HG03565 (cell line): ENCODE measurements around the gene ZNF418.
A peak's percentile ranks its signal among the peaks of the same experiment; 100 is the strongest.
"Not testable (repeated sequence)": the region's sequence is repeated elsewhere in the genome, so short reads cannot be mapped to it uniquely, and the experiment has no call there.

ENCODE experiments used
- ATAC-seq: cut with Tn5 transposase; IDR thresholded peaks from one replicate; pipeline ENCODE4 v1.9.1; 2021; ENCODE audit warnings: mild to moderate bottlenecking, moderate library complexity; ENCODE audit not compliant: unreplicated experiment

Gene ZNF418

DNA sequence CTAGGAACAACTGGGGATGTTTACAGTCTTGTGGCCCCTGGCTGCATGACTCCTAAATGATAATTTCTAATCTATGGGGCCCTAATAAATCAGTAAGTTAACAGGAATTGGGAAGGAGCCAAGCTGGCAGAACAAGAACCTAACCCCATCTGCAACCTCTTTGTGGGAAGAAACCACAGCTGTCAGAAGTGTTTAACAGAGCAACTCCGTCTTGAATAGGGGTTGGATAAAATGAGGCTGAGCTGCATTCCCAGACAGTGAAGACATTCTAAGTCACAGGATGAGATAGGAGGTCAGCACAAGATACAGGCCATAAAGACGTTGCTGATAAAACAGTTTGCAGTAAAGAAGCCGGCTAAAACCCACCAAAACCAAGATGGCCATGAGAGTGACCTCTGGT is 44.5 kb downstream of the ZNF418 start:
- ATAC-seq, result not testable (repeated sequence)

DNA sequence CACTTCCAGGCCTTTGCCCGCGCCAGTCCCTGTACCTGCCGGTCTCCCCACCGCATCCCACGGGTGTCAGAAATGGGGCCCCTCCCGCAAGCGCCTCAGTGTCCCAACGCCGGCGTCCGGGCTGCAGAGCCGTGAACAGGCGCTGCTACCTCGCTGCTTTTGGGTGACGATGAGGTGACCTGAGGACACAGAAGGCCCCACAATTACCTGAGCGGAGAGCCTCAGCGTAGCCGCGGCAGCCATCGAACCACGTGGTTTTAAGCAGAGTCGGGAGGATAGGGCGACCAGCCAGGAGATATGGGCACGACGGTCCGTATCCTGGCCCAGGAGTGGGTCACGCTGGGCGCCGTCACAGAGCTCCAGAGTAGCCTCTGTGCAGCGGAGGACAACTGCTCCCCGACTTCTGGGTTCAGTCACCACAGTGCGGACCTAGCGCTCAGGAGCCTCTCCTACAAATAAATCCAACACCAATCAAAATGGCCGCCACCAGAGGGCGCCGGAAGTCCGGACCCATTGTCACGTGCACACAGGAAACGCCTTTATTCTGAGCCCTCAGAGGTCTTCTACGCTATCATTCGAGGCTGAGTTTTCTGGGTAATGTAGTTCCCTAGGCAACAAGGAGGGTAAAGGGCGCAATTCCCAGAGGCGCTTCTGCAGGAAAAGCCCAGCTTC is 46.5 kb downstream of the ZNF418 start, which contains the start of gene ZNF814:
ZNF814 (minus strand) TSS at position 478 of the 672 bp plus-strand sequence; CDS start at position 243, 235 bp downstream.
- peak; percentile 61 for ATAC-seq

GRCh38 chr19:57888107-57888559 is 47.1 kb downstream of the ZNF418 start:
- ATAC-seq, result peak; percentile 2

DNA sequence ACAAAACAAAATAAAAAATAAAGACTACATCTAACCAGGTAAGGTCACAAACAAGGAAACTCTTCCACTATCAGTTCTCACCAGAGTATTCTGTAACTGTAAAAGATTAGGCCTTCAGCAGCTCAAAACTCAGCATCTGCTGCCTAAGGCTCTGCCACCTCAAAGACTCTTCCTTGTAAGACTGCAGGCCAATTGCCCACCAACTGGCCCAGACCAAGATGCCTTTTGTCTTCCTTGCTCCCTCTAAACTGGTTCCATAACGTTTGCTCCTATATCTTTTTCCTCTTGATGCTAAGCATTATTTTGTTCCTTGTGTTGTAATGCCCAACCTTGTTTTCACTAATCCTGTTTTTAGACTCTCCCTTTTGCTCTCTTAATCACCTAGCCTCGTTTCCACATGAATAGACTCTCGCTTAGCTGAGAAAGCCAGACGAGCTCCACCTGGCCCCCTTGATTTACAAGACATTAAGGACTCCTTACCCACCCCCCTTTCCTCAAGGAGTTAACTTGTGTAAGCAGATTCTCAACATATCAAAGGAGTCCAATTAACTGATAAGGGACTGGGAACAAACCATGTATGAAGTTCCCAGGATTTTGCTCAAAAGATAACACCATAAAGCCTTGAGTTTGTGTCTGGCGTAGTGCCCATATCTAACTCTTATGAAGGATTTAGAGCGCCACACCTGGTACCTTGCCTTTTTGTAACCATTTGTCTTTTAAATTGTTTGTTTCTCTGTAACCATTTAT is 47.8 kb downstream of the ZNF418 start:
- no peak for ATAC-seq

GRCh38 chr19:57886046-57886445 is 49.2 kb downstream of the ZNF418 start:
- no peak for ATAC-seq

DNA sequence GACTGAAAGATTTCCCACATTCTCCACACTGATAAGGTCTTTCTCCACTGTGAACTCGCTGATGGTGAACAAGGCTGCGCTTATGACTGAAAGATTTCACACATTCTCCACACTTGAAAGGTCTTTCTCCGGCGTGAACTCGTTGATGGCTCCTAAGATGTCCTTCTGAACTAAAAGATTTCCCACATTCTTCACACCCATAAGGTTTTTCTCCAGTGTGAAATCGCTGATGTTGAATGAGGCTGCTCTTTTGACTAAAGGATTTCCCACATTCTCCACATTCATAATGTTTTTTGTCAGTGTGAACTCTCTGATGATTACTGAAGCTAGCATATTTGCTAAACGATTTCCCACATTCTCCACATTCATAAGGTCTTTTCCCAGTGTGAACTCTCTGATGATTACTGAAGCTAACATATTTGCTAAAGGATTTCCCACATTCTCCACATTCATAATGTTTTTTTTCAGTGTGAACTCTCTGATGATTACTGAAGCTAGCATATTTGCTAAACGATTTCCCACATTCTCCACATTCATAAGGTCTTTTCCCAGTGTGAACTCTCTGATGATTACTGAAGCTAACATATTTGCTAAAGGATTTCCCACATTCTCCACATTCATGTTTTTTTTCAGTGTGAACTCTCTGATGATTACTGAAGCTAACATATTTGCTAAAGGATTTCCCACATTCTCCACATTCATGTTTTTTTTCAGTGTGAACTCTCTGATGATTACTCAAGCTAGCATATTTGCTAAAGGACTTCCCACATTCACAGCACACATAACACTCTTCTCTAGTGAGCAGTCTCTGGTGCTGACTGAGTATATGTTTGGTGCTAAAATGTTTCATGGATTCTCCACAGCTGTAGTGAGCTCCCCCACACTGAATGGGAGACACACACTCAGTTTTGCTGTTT is 61.1 kb downstream of the ZNF418 start:
- ATAC-seq, result not testable (repeated sequence)

- no peak for ATAC-seq
These were observed 62.8 kb downstream of the ZNF418 start for GRCh38 chr19:57872450-57872849.
